HEK293 (cell line): Measurements from ENCODE around the gene RAB3GAP2.
"Not testable (repeated sequence)": the region's sequence is repeated elsewhere in the genome, so short reads cannot be mapped to it uniquely, and the experiment has no call there.

Experiments used
- BCL11A ChIP-seq: fragments of 450-650 bp; formaldehyde crosslinking; IDR thresholded peaks from 2 replicates; pipeline ENCODE4 v1.5.1; 2016; ENCODE audit warnings: low read depth, missing biosample characterization, missing genetic modification characterization
- PRDM1 ChIP-seq: fragments of 450-650 bp; formaldehyde crosslinking; IDR thresholded peaks from 2 replicates; pipeline ENCODE4; 2016; ENCODE audit warnings: missing biosample characterization, missing genetic modification characterization
- ZBTB11 ChIP-seq: fragments of 450-650 bp; formaldehyde crosslinking; conservative IDR thresholded peaks from 2 replicates; pipeline ENCODE4 v1.5.1; 2016; ENCODE audit warnings: low read depth, missing biosample characterization, missing genetic modification characterization
- ZBTB20 ChIP-seq: fragments of 450-650 bp; formaldehyde crosslinking; IDR thresholded peaks from 2 replicates; pipeline ENCODE4 v1.5.1; 2016; ENCODE audit warnings: missing biosample characterization, missing genetic modification characterization
- ZEB2 ChIP-seq: fragments of 450-650 bp; formaldehyde crosslinking; IDR thresholded peaks from 2 replicates; pipeline ENCODE4 v1.5.1; 2016; ENCODE audit warnings: missing biosample characterization, missing genetic modification characterization
- ZNF112 ChIP-seq: fragments of 450-650 bp; formaldehyde crosslinking; IDR thresholded peaks from 2 replicates; pipeline ENCODE4 v1.5.0; 2017; ENCODE audit warnings: missing biosample characterization, missing genetic modification characterization
- ZNF214 ChIP-seq: fragments of 450-650 bp; formaldehyde crosslinking; IDR thresholded peaks from 2 replicates; pipeline ENCODE4 v1.5.1; 2017; ENCODE audit warnings: missing biosample characterization, mild to moderate bottlenecking, missing genetic modification characterization, borderline replicate concordance
- ZNF221 ChIP-seq: fragments of 450-650 bp; formaldehyde crosslinking; IDR thresholded peaks from 2 replicates; pipeline ENCODE4 v1.5.1; 2017; ENCODE audit warnings: missing biosample characterization, missing genetic modification characterization, borderline replicate concordance
- ZNF514 ChIP-seq: fragments of 450-650 bp; formaldehyde crosslinking; IDR thresholded peaks from 2 replicates; pipeline ENCODE4 v1.5.1; 2016; ENCODE audit warnings: missing biosample characterization, missing genetic modification characterization
- ZNF558 ChIP-seq: fragments of 450-650 bp; formaldehyde crosslinking; IDR thresholded peaks from 2 replicates; pipeline ENCODE4 v1.5.1; 2016; ENCODE audit warnings: missing biosample characterization, missing genetic modification characterization
- TF ChIP-seq, protein P1 (sequence below): fragments of 450-650 bp; formaldehyde crosslinking; IDR thresholded peaks from 2 replicates; pipeline ENCODE4 v1.5.1; 2016; ENCODE audit warnings: missing biosample characterization, missing genetic modification characterization
- TF ChIP-seq, protein P2 (sequence below): fragments of 450-650 bp; formaldehyde crosslinking; IDR thresholded peaks from 2 replicates; pipeline ENCODE4 v1.5.1; 2016; ENCODE audit warnings: missing biosample characterization, missing genetic modification characterization

DNA sequence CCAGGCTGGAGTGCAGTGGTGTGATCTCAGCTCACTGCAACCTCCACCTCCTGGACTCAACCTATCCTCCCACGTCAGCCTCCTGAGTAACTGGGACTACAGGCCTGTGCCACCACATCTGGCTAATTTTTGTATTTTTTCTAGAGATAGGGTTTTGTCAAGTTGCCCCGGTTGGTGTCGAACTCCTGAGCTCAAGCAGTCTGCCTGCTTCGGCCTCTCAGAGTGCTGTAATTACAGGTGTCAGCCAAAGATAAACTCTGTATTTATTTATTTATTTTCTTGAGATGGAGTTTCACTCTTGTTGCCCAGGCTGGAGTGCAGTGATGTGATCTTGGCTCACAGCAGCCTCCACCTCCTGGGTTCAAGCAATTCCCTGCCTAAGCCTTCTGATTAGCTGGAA, 159.7 kb downstream of the RAB3GAP2 start:
- TF ChIP-seq, protein P1, sequence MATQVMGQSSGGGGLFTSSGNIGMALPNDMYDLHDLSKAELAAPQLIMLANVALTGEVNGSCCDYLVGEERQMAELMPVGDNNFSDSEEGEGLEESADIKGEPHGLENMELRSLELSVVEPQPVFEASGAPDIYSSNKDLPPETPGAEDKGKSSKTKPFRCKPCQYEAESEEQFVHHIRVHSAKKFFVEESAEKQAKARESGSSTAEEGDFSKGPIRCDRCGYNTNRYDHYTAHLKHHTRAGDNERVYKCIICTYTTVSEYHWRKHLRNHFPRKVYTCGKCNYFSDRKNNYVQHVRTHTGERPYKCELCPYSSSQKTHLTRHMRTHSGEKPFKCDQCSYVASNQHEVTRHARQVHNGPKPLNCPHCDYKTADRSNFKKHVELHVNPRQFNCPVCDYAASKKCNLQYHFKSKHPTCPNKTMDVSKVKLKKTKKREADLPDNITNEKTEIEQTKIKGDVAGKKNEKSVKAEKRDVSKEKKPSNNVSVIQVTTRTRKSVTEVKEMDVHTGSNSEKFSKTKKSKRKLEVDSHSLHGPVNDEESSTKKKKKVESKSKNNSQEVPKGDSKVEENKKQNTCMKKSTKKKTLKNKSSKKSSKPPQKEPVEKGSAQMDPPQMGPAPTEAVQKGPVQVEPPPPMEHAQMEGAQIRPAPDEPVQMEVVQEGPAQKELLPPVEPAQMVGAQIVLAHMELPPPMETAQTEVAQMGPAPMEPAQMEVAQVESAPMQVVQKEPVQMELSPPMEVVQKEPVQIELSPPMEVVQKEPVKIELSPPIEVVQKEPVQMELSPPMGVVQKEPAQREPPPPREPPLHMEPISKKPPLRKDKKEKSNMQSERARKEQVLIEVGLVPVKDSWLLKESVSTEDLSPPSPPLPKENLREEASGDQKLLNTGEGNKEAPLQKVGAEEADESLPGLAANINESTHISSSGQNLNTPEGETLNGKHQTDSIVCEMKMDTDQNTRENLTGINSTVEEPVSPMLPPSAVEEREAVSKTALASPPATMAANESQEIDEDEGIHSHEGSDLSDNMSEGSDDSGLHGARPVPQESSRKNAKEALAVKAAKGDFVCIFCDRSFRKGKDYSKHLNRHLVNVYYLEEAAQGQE: not testable (repeated sequence)
- TF ChIP-seq PRDM1 (tag by site-specific recombination); BCL11A (tag by site-specific recombination); ZNF558 (tag by site-specific recombination); ZNF221 (tag by site-specific recombination); ZNF112 (tag by site-specific recombination); ZEB2; ZNF514 (tag by site-specific recombination); ZBTB11; ZNF214 (tag by site-specific recombination); ZBTB20: not testable (repeated sequence)
- TF ChIP-seq, protein P2, sequence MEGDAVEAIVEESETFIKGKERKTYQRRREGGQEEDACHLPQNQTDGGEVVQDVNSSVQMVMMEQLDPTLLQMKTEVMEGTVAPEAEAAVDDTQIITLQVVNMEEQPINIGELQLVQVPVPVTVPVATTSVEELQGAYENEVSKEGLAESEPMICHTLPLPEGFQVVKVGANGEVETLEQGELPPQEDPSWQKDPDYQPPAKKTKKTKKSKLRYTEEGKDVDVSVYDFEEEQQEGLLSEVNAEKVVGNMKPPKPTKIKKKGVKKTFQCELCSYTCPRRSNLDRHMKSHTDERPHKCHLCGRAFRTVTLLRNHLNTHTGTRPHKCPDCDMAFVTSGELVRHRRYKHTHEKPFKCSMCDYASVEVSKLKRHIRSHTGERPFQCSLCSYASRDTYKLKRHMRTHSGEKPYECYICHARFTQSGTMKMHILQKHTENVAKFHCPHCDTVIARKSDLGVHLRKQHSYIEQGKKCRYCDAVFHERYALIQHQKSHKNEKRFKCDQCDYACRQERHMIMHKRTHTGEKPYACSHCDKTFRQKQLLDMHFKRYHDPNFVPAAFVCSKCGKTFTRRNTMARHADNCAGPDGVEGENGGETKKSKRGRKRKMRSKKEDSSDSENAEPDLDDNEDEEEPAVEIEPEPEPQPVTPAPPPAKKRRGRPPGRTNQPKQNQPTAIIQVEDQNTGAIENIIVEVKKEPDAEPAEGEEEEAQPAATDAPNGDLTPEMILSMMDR (tag by site-specific recombination): not testable (repeated sequence)
